H9 (cell line): ENCODE measurements around the gene THPO. TPM values are rescaled to one million over a fixed set of nuclear protein-coding genes. Genes with fewer than 3 reads are reported as not detected.

Experiments used
- DNase-seq: peaks from one replicate; pipeline ENCODE4 v3.0.0-alpha.2; 2017
- H2AFZ ChIP-seq: one replicate; pipeline ENCODE4 v1.6.1; 2013; ENCODE audit warnings: mild to moderate bottlenecking, low read length, control low read depth, moderate library complexity
- H2AK5ac ChIP-seq: 2 replicates; pipeline ENCODE4 v1.6.1; 2013; ENCODE audit warnings: low read length, control low read depth, mixed read lengths; ENCODE audit not compliant: insufficient read length
- H2BK120ac ChIP-seq: one replicate; pipeline ENCODE4 v1.6.1; 2013; ENCODE audit warnings: low read depth, mild to moderate bottlenecking, low read length, control low read depth, inconsistent platforms; ENCODE audit not compliant: poor library complexity, severe bottlenecking
- H2BK12ac ChIP-seq: 2 replicates; pipeline ENCODE4 v1.6.1; 2013; ENCODE audit warnings: low read length, control low read depth, mixed read lengths, low read depth; ENCODE audit not compliant: insufficient read length
- H2BK15ac ChIP-seq: 2 replicates; pipeline ENCODE4 v1.6.1; 2013; ENCODE audit warnings: low read depth, low read length, control low read depth
- H2BK20ac ChIP-seq: one replicate; pipeline ENCODE4 v1.6.1; 2013; ENCODE audit warnings: low read depth, mild to moderate bottlenecking, low read length, control low read depth, inconsistent platforms; ENCODE audit not compliant: poor library complexity, severe bottlenecking
- H2BK5ac ChIP-seq: 2 replicates; pipeline ENCODE4 v1.6.1; 2013; ENCODE audit warnings: low read length, control low read depth, mixed read lengths; ENCODE audit not compliant: insufficient read length
- H3K14ac ChIP-seq: 2 replicates; pipeline ENCODE4 v1.6.1; 2013; ENCODE audit warnings: low read length, control low read depth; ENCODE audit not compliant: insufficient read depth
- H3K18ac ChIP-seq: 2 replicates; pipeline ENCODE4 v1.6.1; 2013; ENCODE audit warnings: low read depth, mild to moderate bottlenecking, mixed read lengths, low read length, control low read depth; ENCODE audit not compliant: insufficient read length
- H3K23ac ChIP-seq: 2 replicates; pipeline ENCODE4 v1.6.1; 2013; ENCODE audit warnings: low read length, control low read depth, mixed read lengths, low read depth; ENCODE audit not compliant: insufficient read length
- H3K23me2 ChIP-seq: 2 replicates; pipeline ENCODE4 v1.6.1; 2013; ENCODE audit warnings: low read depth, mild to moderate bottlenecking, mixed read lengths, low read length, control low read depth; ENCODE audit not compliant: insufficient read length, poor library complexity, severe bottlenecking
- H3K27ac ChIP-seq: 2 replicates; pipeline ENCODE4 v1.5.1; 2013; ENCODE audit warnings: low read length, control low read depth, mixed read lengths, low read depth; ENCODE audit not compliant: insufficient read length
- H3K27me3 ChIP-seq: 2 replicates; pipeline ENCODE4 v1.6.1; 2013; ENCODE audit warnings: low read length, control low read depth, inconsistent platforms; ENCODE audit not compliant: insufficient read depth
- H3K4ac ChIP-seq: 2 replicates; pipeline ENCODE4 v1.6.1; 2013; ENCODE audit warnings: low read depth, mild to moderate bottlenecking, control low read depth, inconsistent platforms, low read length, moderate library complexity
- H3K4me1 ChIP-seq: 2 replicates; pipeline ENCODE4 v1.6.1; 2013; ENCODE audit warnings: low read length, control low read depth, inconsistent platforms; ENCODE audit not compliant: insufficient read depth
- H3K4me2 ChIP-seq: 2 replicates; pipeline ENCODE4 v1.6.1; 2013; ENCODE audit warnings: low read length, control low read depth, mixed read lengths; ENCODE audit not compliant: insufficient read length, insufficient read depth
- H3K56ac ChIP-seq: 2 replicates; pipeline ENCODE4 v1.6.1; 2013; ENCODE audit warnings: low read depth, mild to moderate bottlenecking, mixed read lengths, low read length, control low read depth; ENCODE audit not compliant: insufficient read length
- H3K79me1 ChIP-seq: 2 replicates; pipeline ENCODE4 v1.6.1; 2013; ENCODE audit warnings: low read depth, mild to moderate bottlenecking, moderate library complexity, low read length, control low read depth, inconsistent platforms; ENCODE audit not compliant: insufficient read depth, poor library complexity, severe bottlenecking
- H3K79me2 ChIP-seq: 2 replicates; pipeline ENCODE4 v1.6.1; 2013; ENCODE audit warnings: low read length, control low read depth, inconsistent platforms; ENCODE audit not compliant: insufficient read depth
- H3K9ac ChIP-seq: 2 replicates; pipeline ENCODE4 v1.6.1; 2013; ENCODE audit warnings: low read length, control low read depth, mixed read lengths; ENCODE audit not compliant: insufficient read length; ENCODE audit errors: extremely low read depth
- H3K9me3 ChIP-seq: one replicate; pipeline ENCODE4 v1.6.1; 2013; ENCODE audit warnings: low read depth, low read length, inconsistent platforms; ENCODE audit not compliant: control insufficient read depth
- H3T11ph ChIP-seq: one replicate; pipeline ENCODE4 v1.6.1; 2013; ENCODE audit warnings: mild to moderate bottlenecking, low read length, control low read depth, inconsistent platforms
- H4K20me1 ChIP-seq: one replicate; pipeline ENCODE4 v1.6.1; 2013; ENCODE audit not compliant: control insufficient read depth, insufficient read length, insufficient read depth
- H4K5ac ChIP-seq: 2 replicates; pipeline ENCODE4 v1.6.1; 2013; ENCODE audit warnings: low read depth, mild to moderate bottlenecking, mixed read lengths, low read length, control low read depth; ENCODE audit not compliant: insufficient read length
- H4K8ac ChIP-seq: replicated peaks from 2 replicates; pipeline ENCODE4 v1.6.1; 2013; ENCODE audit warnings: low read length, control low read depth, mixed read lengths, low read depth; ENCODE audit not compliant: insufficient read length
- H4K91ac ChIP-seq: 2 replicates; pipeline ENCODE4 v1.6.1; 2013; ENCODE audit warnings: low read depth, mild to moderate bottlenecking, moderate library complexity, mixed read lengths, low read length, control low read depth; ENCODE audit not compliant: insufficient read length
- H3K27ac Mint-ChIP-seq, 3 experiments: 2 replicates in 2 of 3; 3 replicates in 1 of 3; pipeline ENCODE4 v1.8.0; 2020 to 2021; ENCODE audit warnings: mixed read lengths in 3 of 3, mild to moderate bottlenecking in 1 of 3, moderate library complexity in 1 of 3
- H3K27me3 Mint-ChIP-seq: 2 replicates; pipeline ENCODE4 v1.8.0; 2021; ENCODE audit warnings: low read depth, mild to moderate bottlenecking, moderate library complexity, mixed read lengths
- H3K36me3 Mint-ChIP-seq, 3 experiments: 2 replicates in 2 of 3; 3 replicates in 1 of 3; pipeline ENCODE4 v1.8.0; 2020 to 2021; ENCODE audit warnings: low read depth in 3 of 3, mixed read lengths in 3 of 3; ENCODE audit not compliant: insufficient read depth in 1 of 3
- H3K4me1 Mint-ChIP-seq, 2 experiments: 2 replicates each; pipeline ENCODE4 v1.8.0; 2020; ENCODE audit warnings: mixed read lengths in 2 of 2
- H3K4me3 Mint-ChIP-seq, 2 experiments: 2 replicates in 1 of 2; 3 replicates in 1 of 2; pipeline ENCODE4 v1.8.0; 2020 to 2021; ENCODE audit warnings: mild to moderate bottlenecking in 2 of 2, mixed read lengths in 2 of 2, moderate library complexity in 1 of 2
- H3K9me3 Mint-ChIP-seq, 2 experiments: 2 replicates in 1 of 2; 3 replicates in 1 of 2; pipeline ENCODE4 v1.8.0; 2020; ENCODE audit warnings: mild to moderate bottlenecking in 2 of 2, mixed read lengths in 2 of 2, moderate library complexity in 1 of 2
- WGBS: extraction: QIAGEN DNeasy Blood & Tissue Kit; methylation state at CpG from one replicate; pipeline ENCODE4 v1.1.7; 2013; ENCODE audit warnings: missing lambda C conversion rate, low lambda C conversion rate, mixed read lengths; ENCODE audit not compliant: insufficient read length; ENCODE audit errors: extremely low coverage; 5-methylcytosine and 5-hydroxymethylcytosine counted together
- total RNA-seq: library from RNA; stranded (reverse); gene quantifications from 2 replicates; pipeline ENCODE4 v1.2.1, GENCODE V29; 2021
- TF ChIP-seq, protein P1 (sequence below): fragments of 200-600 bp; sonication (generic); conservative IDR thresholded peaks from 3 replicates; pipeline ENCODE4 v1.8.0; 2021; ENCODE audit warnings: antibody characterized with exemption, mild to moderate bottlenecking

The THPO gene
- total RNA-seq, 1 experiment from 2014 or later: 0.85 TPM

DNA sequence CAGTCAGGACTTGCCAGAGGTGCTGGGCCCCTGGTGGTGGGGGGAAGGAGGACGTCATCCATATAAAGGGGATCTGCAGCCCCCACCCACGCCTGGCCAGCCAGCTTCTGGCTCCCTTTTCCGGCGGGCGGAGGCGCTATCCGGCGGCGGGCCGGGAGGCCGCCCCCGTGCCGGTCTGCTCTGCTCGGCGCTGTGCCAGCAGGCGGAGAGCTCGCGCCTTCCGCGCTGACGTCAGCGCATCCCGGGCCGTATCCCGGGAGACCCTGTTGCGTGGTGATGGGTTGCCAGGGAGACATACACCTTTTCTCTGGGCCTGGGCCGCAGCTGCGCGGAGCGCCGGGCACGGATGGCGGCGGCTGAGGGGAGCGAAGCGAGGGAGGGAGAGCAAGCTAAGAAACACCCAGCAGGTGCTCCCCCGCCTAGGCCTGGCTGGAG is 39.5 kb downstream of the THPO start:
- H3K9me3 Mint-ChIP-seq: no peaks in the 10 kb centered on the region; a peak in 1 of 5 replicates
- peaks cover 4% of the 10 kb centered on the region for H4K20me1 ChIP-seq

More for the DNA sequence above, 39.5 kb downstream of the THPO start:
- H3K4me3 Mint-ChIP-seq: peak overlapping the region in 1 of 2 experiments; percentile 63; a peak in 3 of 5 replicates
- no peak overlapping the region for H3K27ac ChIP-seq
- no peak overlapping the region for H2BK20ac ChIP-seq
- no peak overlapping the region for H3K9ac ChIP-seq
- peaks cover 34 to 37% of the 10 kb centered on the region in 2 experiments for H3K4me1 Mint-ChIP-seq
- H2BK5ac ChIP-seq: no peak overlapping the region
- no CpG with 5 or more reads among the region's 37 CpGs for WGBS
- no peak overlapping the region for H2BK120ac ChIP-seq
- H2AFZ ChIP-seq: no peak overlapping the region
- H4K5ac ChIP-seq: no peak overlapping the region
- no peak overlapping the region for H2BK15ac ChIP-seq
- H3K4ac ChIP-seq: no peak overlapping the region
- H4K91ac ChIP-seq: no peak overlapping the region
- TF ChIP-seq, protein P1, sequence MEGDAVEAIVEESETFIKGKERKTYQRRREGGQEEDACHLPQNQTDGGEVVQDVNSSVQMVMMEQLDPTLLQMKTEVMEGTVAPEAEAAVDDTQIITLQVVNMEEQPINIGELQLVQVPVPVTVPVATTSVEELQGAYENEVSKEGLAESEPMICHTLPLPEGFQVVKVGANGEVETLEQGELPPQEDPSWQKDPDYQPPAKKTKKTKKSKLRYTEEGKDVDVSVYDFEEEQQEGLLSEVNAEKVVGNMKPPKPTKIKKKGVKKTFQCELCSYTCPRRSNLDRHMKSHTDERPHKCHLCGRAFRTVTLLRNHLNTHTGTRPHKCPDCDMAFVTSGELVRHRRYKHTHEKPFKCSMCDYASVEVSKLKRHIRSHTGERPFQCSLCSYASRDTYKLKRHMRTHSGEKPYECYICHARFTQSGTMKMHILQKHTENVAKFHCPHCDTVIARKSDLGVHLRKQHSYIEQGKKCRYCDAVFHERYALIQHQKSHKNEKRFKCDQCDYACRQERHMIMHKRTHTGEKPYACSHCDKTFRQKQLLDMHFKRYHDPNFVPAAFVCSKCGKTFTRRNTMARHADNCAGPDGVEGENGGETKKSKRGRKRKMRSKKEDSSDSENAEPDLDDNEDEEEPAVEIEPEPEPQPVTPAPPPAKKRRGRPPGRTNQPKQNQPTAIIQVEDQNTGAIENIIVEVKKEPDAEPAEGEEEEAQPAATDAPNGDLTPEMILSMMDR: peak; percentile 25; the same call in 1 of the 3 replicates
- peaks cover 20 to 42% (median 27%) of the 10 kb centered on the region in 3 experiments for H3K36me3 Mint-ChIP-seq
- H3K27me3 Mint-ChIP-seq: no peaks in the 10 kb centered on the region; the same call in 1 of the 2 replicates
- no peak overlapping the region for H3K4me2 ChIP-seq
- no peaks in the 10 kb centered on the region for H3K79me1 ChIP-seq
- no peak overlapping the region for H2AK5ac ChIP-seq
- no peaks in the 10 kb centered on the region for H3K4me1 ChIP-seq
- DNase-seq: peak; percentile 93
- H3T11ph ChIP-seq: no peak overlapping the region
- peaks cover 10% of the 10 kb centered on the region for H3K23me2 ChIP-seq
- no peaks in the 10 kb centered on the region for H3K27me3 ChIP-seq
- no peak overlapping the region for H3K56ac ChIP-seq
- H3K79me2 ChIP-seq: no peaks in the 10 kb centered on the region
- peak overlapping the region in 2 of 3 experiments; percentile 6 to 90; a peak in 3 of 7 replicates for H3K27ac Mint-ChIP-seq
- H3K23ac ChIP-seq: no peak overlapping the region
- peak overlapping the region; percentile 18; the same call in 1 of the 2 replicates for H3K14ac ChIP-seq
- H4K8ac ChIP-seq: no peak overlapping the region
- no peak overlapping the region for H2BK12ac ChIP-seq
- H3K18ac ChIP-seq: peak overlapping the region; percentile 75
- H3K9me3 ChIP-seq: no peaks in the 10 kb centered on the region
